GM21529 (cell line): ENCODE results near the gene CLMN.
"Not testable (repeated sequence)": the region's sequence is repeated elsewhere in the genome, so short reads cannot be mapped to it uniquely, and the experiment has no call there.

Source experiments
- ATAC-seq: cut with Tn5 transposase; IDR thresholded peaks from one replicate; pipeline ENCODE4 v1.9.1; 2021; ENCODE audit not compliant: unreplicated experiment

Gene CLMN

DNA sequence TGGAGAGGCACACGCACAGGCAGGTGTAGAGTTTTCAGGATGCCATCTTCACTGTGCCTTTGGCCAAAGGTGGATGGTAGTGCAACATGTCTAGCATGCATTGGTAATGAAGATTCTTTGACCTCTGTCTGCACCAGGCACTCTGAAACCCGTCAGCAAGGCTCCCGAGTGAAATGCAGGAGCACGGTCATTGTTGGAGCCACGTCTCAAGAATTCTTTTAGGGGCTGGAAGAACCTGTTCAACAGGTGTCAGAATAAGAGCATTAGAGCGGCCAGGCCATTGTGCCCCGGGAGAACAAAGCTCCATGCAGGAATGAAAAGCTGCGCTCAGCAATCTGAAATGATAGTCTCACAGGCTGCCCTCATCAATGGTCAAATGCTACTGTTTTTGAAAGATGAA is 122.2 kb downstream of the CLMN start:
- ATAC-seq = no peak

DNA sequence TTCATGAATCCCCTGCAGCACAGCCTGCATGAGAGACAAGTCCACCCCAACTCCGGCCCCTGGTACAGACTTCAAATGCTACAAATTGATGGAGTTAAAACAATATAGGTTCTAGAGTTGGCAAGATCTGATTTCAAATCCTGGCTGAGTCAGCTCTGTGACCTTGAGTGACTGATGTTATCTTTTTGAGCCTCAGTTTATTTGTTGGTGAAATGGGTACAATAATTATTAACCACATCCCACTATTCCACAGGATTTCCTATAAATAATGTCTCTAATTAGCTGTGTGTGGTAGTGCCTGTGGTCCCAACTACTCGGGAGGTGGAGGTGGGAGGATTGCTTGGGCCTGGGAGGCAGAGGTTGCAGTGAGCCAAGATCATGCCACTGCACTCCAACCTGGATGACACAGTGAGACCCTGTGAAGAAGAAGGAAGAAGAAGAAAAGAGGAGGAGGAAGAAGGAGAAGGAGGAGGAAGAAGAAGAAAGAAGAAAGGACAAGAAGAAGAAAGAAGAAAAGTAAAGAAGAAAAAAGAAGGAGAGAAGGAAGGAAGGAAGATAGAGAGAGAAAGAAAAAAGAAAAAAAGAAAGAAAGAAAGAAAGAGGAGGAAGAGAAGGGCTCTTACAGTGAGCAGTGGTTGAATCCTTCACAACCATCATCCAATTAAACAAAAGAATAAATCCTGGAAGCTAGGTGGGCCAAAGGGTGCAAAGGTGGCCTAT is 122.7 kb downstream of the CLMN start:
- ATAC-seq = no peak

DNA sequence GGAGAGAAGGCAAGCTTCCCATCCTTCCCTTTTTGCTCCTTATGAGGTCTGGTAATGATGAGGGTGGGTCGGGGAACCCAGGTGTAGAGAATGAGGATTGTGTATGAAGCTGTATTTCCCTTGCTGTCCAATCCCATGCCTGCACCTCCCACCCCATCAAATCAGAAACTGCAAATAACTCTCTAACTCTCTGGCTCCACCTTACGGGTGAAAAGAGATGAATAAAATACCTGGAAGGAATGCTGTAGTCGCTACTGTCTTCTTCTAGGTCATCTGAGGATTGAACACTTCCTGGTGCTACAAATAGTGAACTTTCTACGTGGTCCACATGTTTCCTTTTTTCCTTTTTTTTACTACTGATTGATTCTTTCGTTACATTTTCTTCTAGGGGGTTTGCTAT is 123.4 kb downstream of the CLMN start:
- no peak for ATAC-seq

DNA sequence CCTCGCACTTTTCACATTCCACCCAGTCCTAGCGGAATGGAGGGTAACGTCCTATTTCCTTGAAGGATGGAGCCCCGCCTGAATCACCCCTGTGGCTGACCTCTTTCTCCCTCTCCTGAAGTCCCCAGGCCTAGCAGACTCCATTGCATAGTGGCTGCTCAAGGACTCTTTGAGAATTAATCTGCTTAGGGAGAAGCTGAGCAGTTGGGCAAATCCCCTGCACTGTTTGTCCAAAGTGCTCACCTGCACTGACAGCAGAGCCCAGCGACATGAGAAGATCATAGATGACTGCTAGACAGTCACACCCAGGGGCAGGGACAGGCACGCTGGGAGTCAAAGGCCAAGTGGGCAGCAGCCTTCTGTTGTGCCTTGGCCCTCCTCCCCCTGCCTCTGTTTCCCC is 124.7 kb downstream of the CLMN start:
- no peak for ATAC-seq

DNA sequence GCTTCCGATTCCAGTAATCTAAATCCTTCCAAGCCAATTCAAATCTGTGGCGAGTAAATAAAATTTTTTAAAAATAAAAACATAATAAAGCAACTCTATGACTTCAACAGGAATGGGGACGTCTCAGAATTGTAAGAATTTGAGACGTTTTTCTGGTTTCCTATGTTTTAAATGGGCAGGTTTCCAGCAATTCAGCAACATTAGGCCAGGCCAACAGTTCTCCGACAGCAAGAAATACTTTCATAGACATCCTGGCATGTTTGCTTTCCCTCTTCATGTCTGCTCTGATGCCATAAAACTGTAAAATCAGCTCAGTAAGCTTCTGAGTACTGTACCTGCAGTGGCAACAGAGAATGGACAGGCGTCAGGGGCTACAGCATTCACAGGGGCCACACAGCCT is 126.6 kb downstream of the CLMN start:
- no peak for ATAC-seq

DNA sequence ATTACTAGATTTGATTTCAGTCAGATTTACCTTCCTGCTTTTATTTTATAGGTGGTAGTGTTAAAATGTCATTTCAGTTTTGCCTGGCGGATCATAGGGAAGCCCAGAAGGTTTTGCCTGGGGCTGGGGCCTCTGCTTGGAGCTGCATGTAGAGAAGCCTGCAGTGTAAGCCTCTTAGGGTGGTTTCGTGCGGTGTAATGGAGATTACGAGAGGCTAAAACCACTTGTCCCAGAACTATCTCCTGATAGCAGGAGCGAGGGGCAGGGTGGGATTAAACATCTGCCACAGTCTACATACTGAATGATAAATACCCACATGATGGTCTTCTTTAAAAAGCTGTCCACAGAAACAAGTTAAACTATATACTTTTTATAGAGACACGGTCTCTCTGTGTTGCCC is 127.4 kb downstream of the CLMN start:
- ATAC-seq = no peak

DNA sequence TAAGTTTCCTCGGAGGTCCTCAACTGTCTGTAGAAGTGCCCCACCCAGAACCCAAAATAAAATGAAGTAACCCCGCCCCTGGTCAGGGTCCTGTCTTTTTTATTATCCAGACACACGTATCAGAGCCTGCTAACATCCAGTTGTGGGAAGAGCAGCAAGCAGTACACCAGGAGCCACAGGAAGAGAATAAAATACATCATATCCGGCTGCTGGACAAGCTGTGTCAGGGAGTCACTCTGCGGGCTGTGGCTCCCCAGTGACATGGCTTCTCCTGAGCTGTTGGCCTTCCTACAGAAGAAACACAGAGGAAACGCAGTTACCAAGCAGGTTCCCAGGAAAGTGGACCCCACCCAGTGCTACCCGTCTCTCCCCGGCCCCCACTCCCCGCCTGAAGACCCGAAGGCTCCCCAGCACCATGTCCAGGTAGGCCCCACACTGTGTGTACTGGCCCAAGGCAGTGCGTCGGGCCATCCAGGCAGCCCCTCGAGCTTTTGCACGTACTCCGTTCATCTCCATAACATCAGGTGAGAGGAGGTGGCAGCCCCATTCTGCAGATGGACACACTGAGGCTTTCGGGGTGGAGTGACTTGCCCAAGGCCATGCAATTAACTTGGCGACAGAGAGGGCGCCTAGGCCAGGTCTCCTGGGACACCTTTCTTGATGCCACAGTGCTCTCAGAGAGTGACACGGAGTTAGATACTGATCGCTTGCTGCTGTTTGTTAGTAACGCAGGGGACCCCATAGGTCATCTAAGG is 128.1 kb downstream of the CLMN start:
- ATAC-seq = no peak

DNA sequence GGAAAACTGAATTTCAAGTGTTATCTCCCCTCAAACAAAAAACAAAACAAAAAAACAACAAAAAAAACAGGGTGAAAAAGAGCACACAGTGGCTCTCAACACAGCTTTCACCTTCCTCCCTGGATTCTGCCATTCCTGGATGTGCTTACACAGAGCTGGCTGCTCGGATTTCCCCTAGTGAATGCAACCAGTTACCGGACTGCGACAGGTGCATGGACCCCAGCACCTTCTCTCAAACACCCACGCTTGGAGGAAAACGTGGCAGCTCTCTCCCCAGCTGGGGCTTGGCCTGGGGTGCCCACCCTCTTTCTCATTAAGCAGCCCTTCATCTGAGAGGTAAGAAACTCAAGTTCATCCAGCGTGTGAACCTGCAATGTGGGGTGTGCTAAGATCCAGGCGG is 128.9 kb downstream of the CLMN start:
- ATAC-seq = no peak

DNA sequence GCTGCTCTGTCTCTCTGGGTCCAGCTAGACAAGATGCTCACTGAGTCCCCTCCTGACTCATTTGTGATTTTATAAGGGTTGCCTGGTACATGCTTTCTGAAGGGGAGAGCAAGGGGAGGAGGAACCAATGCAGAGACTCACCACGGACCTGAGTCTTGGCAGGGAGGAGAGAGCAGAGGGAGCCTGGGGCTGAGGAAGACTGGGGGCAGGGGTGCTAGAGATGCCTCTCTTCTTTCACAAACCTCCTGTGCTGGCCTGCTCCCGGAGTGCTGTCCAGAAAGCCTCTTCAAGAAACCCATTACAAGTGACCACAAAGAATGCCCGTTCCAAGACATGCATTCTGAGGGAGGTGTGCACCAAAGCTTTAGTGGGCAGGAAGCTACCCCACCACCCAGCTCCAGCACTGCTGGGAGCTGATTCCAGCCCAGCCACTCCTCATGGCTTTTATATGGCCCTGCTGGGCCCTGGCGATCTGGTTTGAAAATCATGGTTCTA is 129.3 kb downstream of the CLMN start:
- no peak for ATAC-seq

DNA sequence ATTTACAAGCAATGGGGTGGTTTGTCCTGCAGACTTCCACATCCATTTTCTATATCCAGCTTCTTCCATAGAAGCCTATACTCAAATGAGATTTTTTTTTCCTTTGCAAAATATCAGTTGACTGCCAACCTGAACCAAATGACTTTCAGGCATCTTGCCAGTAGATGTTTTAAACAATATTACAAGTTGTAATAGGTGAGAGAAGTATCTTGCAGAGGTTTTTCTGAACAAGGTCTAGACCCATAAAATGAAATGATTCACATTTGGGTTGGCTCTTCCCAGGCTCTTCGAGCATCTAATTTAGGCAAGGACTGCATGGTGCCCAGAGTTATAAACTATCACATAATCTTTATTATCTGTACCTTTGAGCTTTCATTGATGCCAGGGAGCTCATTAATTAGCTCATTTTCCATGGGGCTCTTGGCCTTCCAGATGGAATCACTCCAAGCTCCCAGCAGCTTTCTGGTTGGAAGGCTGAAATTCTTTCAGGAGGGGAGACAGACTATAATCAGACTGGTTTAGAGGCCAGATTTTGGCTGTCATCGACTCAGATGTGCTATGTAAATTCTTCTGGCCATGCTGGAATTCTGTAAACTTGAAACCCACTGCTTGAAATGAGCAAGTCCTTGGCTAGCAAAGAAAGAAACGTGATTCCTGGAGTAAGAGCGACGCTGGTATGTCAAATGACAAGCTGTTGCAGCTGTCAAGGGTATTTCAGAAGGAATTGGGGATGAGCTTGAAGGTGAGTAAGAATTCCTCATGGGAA is 130.2 kb downstream of the CLMN start:
- ATAC-seq = no peak

DNA sequence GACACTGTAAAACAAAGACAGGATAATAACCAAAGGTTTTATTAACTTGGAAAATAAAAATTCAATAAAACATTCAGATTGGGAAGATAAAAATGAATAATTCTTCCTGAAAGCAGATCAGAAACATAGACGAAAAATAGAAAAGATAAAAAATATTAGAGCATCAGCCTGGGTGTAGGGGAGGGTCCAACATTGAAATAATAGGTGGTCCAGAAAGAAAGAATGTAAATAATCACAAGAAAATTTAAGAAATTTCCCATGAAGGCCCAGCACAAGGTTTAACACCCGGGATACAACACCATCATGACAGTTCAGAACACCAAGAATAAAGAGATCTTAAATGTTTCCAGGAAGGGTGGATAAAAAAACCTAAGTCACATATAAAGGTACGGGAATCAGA is 131.3 kb downstream of the CLMN start:
- no peak for ATAC-seq

DNA sequence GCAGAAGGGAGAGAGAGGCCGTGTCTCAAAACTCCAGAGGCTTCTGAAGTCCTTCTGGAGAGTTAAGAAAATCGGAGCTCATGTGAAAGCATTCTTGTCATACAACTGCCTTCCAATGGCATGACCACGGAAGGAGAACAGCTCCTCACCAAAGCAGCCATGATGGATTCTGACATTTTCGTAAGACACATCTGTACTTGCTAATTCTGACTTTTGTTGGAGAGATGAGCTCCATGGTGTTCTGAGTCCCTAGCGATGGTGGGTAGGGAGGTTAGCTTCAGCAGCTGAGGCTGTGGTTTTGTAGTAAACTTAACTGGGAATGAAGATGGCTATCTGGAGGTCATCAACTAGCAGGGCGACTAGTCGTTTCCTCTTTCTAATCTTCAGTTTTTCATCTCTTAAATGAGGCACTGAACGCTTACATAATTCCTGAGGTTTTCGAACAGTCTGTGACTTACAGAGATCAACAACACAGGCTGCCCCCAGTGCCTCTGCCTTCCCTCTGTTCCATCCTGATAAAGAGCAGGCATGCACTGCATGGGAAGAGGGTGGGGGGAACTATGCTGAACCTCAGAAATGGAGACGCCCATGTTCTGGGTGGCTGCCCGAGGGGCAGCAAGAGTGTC is 133.8 kb downstream of the CLMN start:
- ATAC-seq = no peak

DNA sequence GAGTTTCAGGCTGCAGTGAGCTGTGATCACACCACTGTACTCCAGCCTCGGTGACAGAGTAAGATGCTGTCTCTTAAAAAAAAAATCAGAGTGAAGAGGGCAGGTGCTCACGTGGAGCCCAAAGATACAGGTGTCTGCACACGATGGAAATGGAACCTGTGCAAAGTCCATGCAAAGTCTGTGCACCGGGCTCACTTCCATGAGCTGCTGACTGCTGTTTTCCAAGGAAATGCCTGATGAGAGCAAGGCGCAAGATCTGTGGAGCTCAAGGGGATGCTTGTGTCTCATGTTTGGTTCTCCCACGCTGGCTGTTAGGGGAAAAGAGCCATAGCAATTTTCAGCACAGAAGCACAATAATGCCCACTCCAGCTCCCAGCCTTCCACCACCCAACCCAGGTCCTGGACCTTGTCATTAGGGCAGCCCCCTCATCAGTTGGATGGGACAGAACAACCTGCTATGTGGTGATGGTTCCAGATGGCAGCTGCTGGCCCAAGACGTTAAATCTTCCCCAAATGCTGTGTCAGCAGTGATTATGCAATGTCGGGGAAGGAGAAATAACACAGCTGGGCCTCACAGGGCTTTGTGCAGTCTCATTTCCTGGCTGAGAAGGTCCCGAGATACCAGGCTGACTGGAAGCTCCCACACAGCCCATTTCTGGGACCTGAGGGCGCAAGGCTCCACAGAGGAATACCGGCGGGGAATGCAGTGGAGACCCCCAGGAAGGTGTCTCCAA is 134.5 kb downstream of the CLMN start:
- ATAC-seq = no peak

DNA sequence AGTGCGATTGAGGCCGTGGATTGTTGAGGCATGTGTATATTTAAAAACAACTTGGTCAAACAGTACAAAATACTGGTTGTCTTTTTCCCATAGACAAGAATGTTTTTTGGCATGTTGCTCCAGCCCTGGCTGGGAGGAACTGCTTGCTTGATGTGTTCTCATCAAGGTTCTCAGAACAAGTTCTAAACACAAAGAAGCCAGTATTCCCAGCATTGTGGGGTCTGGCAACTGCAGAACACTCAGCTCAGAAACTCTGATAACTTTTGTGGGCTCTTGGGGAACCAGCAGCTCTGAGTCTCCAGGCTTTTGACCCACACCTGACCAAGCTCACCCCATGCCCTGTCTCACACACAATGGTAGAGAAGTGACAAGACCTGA is 135.3 kb downstream of the CLMN start:
- no peak for ATAC-seq

DNA sequence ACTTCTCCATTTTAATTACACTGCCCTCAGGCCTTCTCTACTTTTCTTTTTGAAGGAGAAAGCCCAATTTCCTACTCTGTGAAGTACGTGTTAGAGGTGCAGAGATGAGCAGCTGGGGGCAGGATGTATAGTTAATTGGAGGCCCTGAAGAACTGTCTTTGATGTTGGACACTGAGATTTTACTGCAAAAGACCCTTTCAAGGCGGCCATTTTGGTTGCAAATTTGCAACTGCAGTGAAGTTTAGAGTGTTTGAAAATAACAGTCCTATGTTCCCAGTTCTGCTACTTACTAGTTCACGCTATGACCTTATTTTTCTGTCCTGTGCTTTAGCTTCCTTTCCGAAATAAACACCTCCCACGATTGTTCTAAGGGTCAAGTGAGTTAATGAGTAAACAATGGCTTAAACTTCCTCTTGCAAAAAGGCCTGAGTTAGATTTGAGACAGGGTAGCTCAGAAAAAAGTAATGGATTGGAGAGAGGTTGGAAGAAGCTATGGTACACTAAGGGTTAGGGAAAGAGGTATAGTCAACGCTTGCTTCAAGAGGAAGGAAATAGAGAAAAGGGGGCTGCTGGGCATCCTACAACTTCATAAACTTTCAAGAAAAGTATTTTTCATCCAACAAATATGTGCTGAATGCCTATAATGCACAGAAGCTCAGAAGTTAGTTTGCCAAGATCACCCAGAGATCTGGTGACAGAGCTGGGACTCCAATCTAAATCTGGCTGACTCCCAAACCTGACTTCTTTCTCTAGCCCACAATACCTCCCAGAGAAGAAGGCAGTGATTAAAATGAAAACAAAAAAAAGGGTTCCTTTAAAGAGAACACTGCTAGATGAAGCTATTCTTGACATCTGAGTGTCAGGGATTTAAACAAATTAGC is 135.9 kb downstream of the CLMN start:
- ATAC-seq = no peak

DNA sequence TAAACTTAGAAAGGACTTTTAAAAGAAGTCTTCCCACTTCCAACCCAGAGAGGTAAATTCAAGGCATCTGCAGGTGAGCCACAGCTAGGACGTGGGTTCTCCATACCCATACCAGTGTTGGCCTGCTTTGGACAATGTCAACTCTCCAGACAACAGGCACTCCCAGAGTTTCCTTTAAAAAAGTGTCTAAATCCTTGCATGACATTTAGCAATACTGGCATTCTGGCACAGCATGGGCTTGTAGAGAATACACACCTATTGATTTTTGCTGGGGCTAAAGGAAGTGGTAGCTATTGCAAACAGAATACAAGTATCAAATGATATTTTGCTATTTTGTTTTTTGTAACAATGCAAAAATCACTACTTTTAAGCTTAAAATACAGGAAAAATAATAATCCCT is 136.6 kb downstream of the CLMN start:
- ATAC-seq = no peak

DNA sequence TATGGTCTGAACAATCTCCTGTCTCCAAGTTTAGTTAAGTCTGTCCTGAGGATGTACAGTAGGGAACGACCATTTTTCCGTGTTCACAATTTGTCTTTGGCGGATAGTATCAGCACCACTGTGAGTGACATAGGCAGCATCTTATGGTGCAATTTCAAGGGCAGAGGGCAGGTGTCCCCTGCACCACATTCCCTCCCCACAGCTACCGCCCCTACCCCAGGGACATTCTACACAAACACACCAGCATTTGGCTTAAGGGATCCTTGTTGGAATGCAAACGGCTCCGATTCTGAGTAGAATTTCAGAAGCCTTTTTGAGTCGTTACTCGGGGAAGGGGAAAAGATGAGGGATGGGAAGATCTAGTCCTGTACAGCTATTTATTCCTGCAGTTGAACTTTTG is 137.3 kb downstream of the CLMN start:
- no peak for ATAC-seq

DNA sequence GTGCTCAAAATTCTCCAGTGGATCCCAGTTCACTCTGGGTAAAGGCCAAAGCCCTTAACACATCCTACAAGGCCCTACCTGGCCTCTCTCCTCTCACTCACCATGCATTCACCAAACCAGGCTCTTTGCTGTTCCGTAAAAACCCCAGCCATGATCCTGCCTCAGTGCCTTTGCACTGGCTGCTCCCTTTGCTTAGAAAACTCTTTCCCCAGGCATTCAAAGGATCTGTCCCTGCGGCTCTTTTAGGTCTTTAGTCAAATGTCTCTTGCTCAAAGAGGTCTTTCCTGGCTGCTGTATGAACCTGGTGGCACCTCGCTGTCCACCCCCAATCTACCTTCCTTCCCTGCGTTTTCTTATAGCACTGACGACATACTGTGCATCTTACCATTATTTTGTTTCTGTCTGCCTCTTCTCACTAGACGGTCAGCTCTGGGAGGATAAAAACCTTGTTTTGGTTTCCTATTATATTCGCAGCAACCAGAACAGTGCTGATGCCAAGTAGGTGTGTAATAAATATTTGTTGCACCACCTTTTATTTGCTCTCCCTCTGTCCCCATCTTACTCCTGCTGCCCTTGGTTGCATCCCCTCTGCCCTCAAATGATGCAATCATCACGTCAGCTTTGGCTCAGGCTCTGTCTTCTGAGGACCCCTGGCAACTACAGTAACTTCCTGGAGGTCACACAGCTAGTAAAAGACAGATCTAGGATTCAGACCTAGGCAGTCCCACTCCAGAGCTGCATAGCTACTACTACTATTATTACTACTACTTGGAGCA is 138.6 kb downstream of the CLMN start:
- ATAC-seq = no peak

DNA sequence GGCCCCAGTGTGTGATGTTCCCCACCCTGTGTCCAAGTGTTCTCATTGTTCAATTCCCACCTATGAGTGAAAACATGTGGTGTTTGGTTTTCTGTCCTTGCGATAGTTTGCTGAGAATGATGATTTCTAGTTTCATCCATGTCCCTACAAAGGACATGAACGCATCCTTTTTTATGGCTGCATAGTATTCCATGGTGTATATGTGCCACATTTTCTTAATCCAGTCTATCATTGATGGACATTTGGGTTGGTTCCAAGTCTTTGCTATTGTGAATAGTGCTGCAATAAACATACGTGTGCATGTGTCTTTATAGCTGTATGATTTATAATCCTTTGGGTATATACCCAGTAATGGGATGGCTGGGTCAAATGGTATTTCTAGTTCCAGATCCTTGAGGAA is 144.0 kb downstream of the CLMN start:
- not testable (repeated sequence) for ATAC-seq
